H1 (cell line): Measurements from ENCODE around the gene TNFAIP8L3. TPM values are rescaled to one million over a fixed set of nuclear protein-coding genes. Genes with fewer than 3 reads are reported as not detected.

Experiments
- CTCF ChIA-PET: fragments of 300-600 bp; sonication (Branson Sonifier 250); formaldehyde crosslinking; loops from one replicate; lab custom pipeline; 2021; ENCODE audit not compliant: partially characterized antibody; lab: Charles Lee
- POLR2A ChIA-PET: fragments of 300-600 bp; sonication (Branson Sonifier 250); formaldehyde crosslinking; loops from one replicate; lab custom pipeline; 2021; ENCODE audit warnings: inconsistent platforms; ENCODE audit not compliant: partially characterized antibody; lab: Charles Lee
- DNase-seq, 2 experiments: peaks; one replicate each; pipeline versions ENCODE4 v3.0.0 to v3.0.0-alpha.2; 2010 to 2022; ENCODE audit warnings: low spot score in 2 of 2, low read depth in 1 of 2, mixed read lengths in 1 of 2
- FAIRE-seq: peaks from 2 replicates; lab custom pipeline; 2011; peaks lifted over from hg19 to GRCh38; lab: Jason Lieb, UNC
- H2AFZ ChIP-seq: 2 replicates; pipeline ENCODE4 v1.8.1; 2012; ENCODE audit warnings: low read length, inconsistent platforms
- H2AK5ac ChIP-seq: 2 replicates; pipeline ENCODE4 v1.6.1; 2013; ENCODE audit warnings: low read depth, low read length
- H2BK120ac ChIP-seq: replicated peaks from 2 replicates; pipeline ENCODE3; 2013; ENCODE audit warnings: low read depth, low read length, inconsistent platforms
- H2BK12ac ChIP-seq: 2 replicates; pipeline ENCODE4 v1.6.1; 2013; ENCODE audit warnings: low read depth, low read length
- H2BK15ac ChIP-seq: 2 replicates; pipeline ENCODE4 v1.6.1; 2013; ENCODE audit warnings: low read length
- H2BK20ac ChIP-seq: 2 replicates; pipeline ENCODE4 v1.6.1; 2013; ENCODE audit warnings: low read length
- H2BK5ac ChIP-seq: 2 replicates; pipeline ENCODE4 v1.6.1; 2013; ENCODE audit warnings: low read depth, low read length
- H3K14ac ChIP-seq: 2 replicates; pipeline ENCODE4 v1.6.1; 2013; ENCODE audit warnings: inconsistent platforms; ENCODE audit not compliant: insufficient read length
- H3K18ac ChIP-seq: 2 replicates; pipeline ENCODE4 v1.6.1; 2013; ENCODE audit warnings: low read length; ENCODE audit errors: extremely low read depth
- H3K23ac ChIP-seq: 2 replicates; pipeline ENCODE4 v1.6.1; 2013; ENCODE audit warnings: inconsistent platforms; ENCODE audit not compliant: insufficient read length
- H3K23me2 ChIP-seq: 2 replicates; pipeline ENCODE4 v1.6.1; 2013; ENCODE audit warnings: low read depth, low read length
- H3K27ac ChIP-seq: 2 replicates; pipeline ENCODE4 v1.6.1; 2011; ENCODE audit warnings: low read depth, low read length, inconsistent platforms
- H3K27me3 ChIP-seq, 4 experiments: replicated peaks in 1 of 4; 1 replicate in 1 of 4; 2 replicates in 3 of 4; pipeline versions ENCODE4 v1.6.1 to v1.8.1; 2011 to 2013; ENCODE audit warnings: low read length in 3 of 4, mild to moderate bottlenecking in 3 of 4, inconsistent platforms in 2 of 4, mixed read lengths in 2 of 4, moderate library complexity in 1 of 4; ENCODE audit not compliant: control insufficient read depth in 3 of 4, insufficient read depth in 3 of 4; ENCODE audit errors: extremely low read depth in 1 of 4
- H3K36me3 ChIP-seq, 4 experiments: 2 replicates each; pipeline versions ENCODE4 v1.6.1 to v1.8.1; 2011 to 2013; ENCODE audit warnings: mild to moderate bottlenecking in 4 of 4, low read length in 3 of 4, moderate library complexity in 2 of 4, control low read depth in 1 of 4, inconsistent platforms in 1 of 4; ENCODE audit not compliant: insufficient read depth in 4 of 4, control insufficient read depth in 2 of 4
- H3K4ac ChIP-seq: replicated peaks from 2 replicates; pipeline ENCODE3; 2013; ENCODE audit warnings: low read length, low read depth, mixed read lengths, inconsistent platforms; ENCODE audit not compliant: insufficient read length
- H3K4me1 ChIP-seq, 4 experiments: replicated peaks in 1 of 4; 1 replicate in 1 of 4; 2 replicates in 3 of 4; pipeline versions ENCODE4 v1.6.1 to v1.8.1; 2011 to 2013; ENCODE audit warnings: low read length in 3 of 4, inconsistent platforms in 2 of 4, mixed read lengths in 1 of 4; ENCODE audit not compliant: insufficient read depth in 4 of 4, control insufficient read depth in 3 of 4
- H3K4me2 ChIP-seq, 2 experiments: 2 replicates each; pipeline versions ENCODE4 v1.6.1 to v1.8.1; 2011 to 2013; ENCODE audit warnings: low read depth in 2 of 2, low read length in 2 of 2, control low read depth in 1 of 2, inconsistent platforms in 1 of 2, mild to moderate bottlenecking in 1 of 2; ENCODE audit not compliant: insufficient read depth in 1 of 2
- H3K4me3 ChIP-seq, 4 experiments: fragments of 200-600, 300-600 bp in 1 of 4; sonication (generic), shearing (Covaris generic), sonication (Bioruptor Twin) in 1 of 4; 2 replicates each; pipeline versions ENCODE4 v1.5.1 to v1.8.1; 2011 to 2016; ENCODE audit warnings: low read length in 4 of 4, low read depth in 3 of 4, control low read depth in 2 of 4, inconsistent platforms in 2 of 4, mild to moderate bottlenecking in 2 of 4, mixed read lengths in 1 of 4, moderate library complexity in 1 of 4; ENCODE audit not compliant: insufficient read depth in 2 of 4; ENCODE audit errors: extremely low read depth in 1 of 4
- H3K56ac ChIP-seq: replicated peaks from 2 replicates; pipeline ENCODE3; 2013; ENCODE audit warnings: low read depth, mild to moderate bottlenecking, mixed read lengths, low read length, inconsistent platforms; ENCODE audit not compliant: insufficient read length
- H3K79me1 ChIP-seq: 2 replicates; pipeline ENCODE4 v1.6.1; 2013; ENCODE audit warnings: low read depth, low read length, control low read depth
- H3K79me2 ChIP-seq, 2 experiments: 2 replicates each; pipeline versions ENCODE4 v1.6.1 to v1.8.1; 2012 to 2013; ENCODE audit warnings: low read length in 2 of 2, mild to moderate bottlenecking in 2 of 2, inconsistent platforms in 1 of 2; ENCODE audit not compliant: insufficient read depth in 2 of 2, control insufficient read depth in 1 of 2
- H3K9ac ChIP-seq, 4 experiments: replicated peaks in 1 of 4; 1 replicate in 1 of 4; 2 replicates in 3 of 4; pipeline versions ENCODE4 v1.6.1 to v1.8.1; 2011 to 2013; ENCODE audit warnings: low read depth in 3 of 4, low read length in 3 of 4, control low read depth in 2 of 4, mild to moderate bottlenecking in 2 of 4, moderate library complexity in 2 of 4, inconsistent platforms in 1 of 4; ENCODE audit errors: extremely low read depth in 1 of 4
- H3K9me3 ChIP-seq, 2 experiments: 2 replicates each; pipeline versions ENCODE4 v1.6.1 to v1.8.1; 2012 to 2013; ENCODE audit warnings: mild to moderate bottlenecking in 2 of 2, moderate library complexity in 2 of 2, control low read depth in 1 of 2, inconsistent platforms in 1 of 2, low read depth in 1 of 2, low read length in 1 of 2, mixed read lengths in 1 of 2; ENCODE audit not compliant: insufficient read depth in 2 of 2
- H4K20me1 ChIP-seq, 2 experiments: replicated peaks in 1 of 2; 2 replicates each; pipeline versions ENCODE3 to v1.8.1; 2011 to 2013; ENCODE audit warnings: inconsistent platforms in 2 of 2, low read length in 2 of 2, mild to moderate bottlenecking in 1 of 2; ENCODE audit not compliant: insufficient read depth in 2 of 2, control insufficient read depth in 1 of 2
- H4K5ac ChIP-seq: 2 replicates; pipeline ENCODE4 v1.6.1; 2013; ENCODE audit warnings: low read length, low read depth, mixed read lengths, inconsistent platforms; ENCODE audit not compliant: insufficient read length
- H4K8ac ChIP-seq: 2 replicates; pipeline ENCODE4 v1.8.0; 2013; ENCODE audit warnings: mild to moderate bottlenecking, moderate library complexity, low read length, inconsistent platforms; ENCODE audit not compliant: insufficient read depth; ENCODE audit errors: extremely low read depth
- H4K91ac ChIP-seq: replicated peaks from 2 replicates; pipeline ENCODE3; 2013; ENCODE audit warnings: low read length, mixed read lengths, inconsistent platforms; ENCODE audit not compliant: insufficient read length
- WGBS, 2 experiments: shearing (Covaris generic) in 1 of 2; methylation state at CpG; one replicate each; pipeline versions ENCODE4 v1.1.6 to v1.1.7; 2013 to 2015; ENCODE audit warnings: low lambda C conversion rate in 2 of 2, mixed read lengths in 2 of 2, inconsistent platforms in 1 of 2, low coverage in 1 of 2, missing lambda C conversion rate in 1 of 2; ENCODE audit not compliant: insufficient replicate concordance in 2 of 2, insufficient coverage in 1 of 2, insufficient read length in 1 of 2; ENCODE audit errors: extremely low coverage in 1 of 2, missing lambda C conversion rate in 1 of 2; 5-methylcytosine and 5-hydroxymethylcytosine counted together
- polyA plus RNA-seq, 7 experiments: library from polyadenylated mRNA; depleted of rRNA in 3 of 7; stranded (reverse) in 5 of 7; unstranded in 2 of 7; fragments of >200 nt in 5 of 7; fragments of 200-250 nt in 2 of 7; gene quantifications; 1 replicate in 5 of 7; 2 replicates in 1 of 7; 4 replicates in 1 of 7; pipeline versions ENCODE4 v1.2.1 to v1.2.3, GENCODE V29; 2011 to 2013; ENCODE audit warnings: missing spikeins in 2 of 7, mixed read lengths in 2 of 7
- total RNA-seq: library from RNA; stranded (reverse); fragmentation: NEBNext Ultra II Directional; extraction: Animal tissue kit (Norgen Biotek cat#: 25700); gene quantifications from 2 replicates; pipeline ENCODE4 v1.2.1, GENCODE V29; 2021

TNFAIP8L3 gene
- total and polyA plus RNA-seq, 2 of the 8 experiments (the other 6 are each of a cell fraction or from before 2014, with no cell fraction given), result 0.23 to 0.67 TPM

DNA sequence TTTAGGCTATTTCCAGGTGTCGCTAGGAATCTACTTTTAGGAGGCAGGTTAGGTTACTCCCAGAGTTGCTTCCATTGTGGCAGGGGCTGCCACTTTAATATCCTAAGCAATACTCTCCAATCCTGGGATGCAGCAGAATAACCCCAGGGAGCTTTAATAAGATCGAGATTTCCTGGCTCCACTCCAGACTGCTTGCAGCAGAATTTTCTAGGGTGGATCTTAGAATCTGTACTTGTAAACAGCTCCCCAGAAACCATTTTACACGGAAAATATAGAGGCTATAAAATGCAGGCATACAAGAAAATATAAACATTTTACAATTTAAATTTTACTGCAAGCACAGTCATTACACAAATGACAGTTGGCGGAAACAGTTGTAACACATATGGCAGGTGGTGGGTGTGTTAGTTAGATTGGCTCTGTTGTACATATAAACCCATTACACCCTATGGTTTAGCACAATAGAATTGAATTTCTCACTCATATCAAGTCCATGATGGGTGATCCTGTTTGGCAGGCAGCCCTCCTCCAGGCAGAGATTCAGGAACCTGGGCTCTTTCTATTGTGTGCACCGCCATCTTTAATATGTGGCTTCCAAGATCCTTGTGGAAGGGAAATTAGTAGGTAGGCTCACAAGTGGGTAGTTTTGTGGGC is 35.0 kb upstream of the TNFAIP8L3 start:
- ChIA-PET CTCF (interaction anchor here (0.7 to 1.1 kb wide), 3 partner anchors 64 to 274 kb away, joined by 3 to 5 read pairs (median 3); no protein-coding TSS in a partner anchor), POLR2A (no interaction called here)
- no peaks in the 10 kb centered on the region for H3K36me3 ChIP-seq
- no peak overlapping the region for H3K27ac ChIP-seq
- no peak for DNase-seq
- no peaks in the 10 kb centered on the region for H3K23me2 ChIP-seq
- H3K23ac ChIP-seq, result no peak overlapping the region
- peaks cover 0 to 3% (median 0%) of the 10 kb centered on the region in 4 experiments; a peak in 1 of 7 replicates for H3K4me1 ChIP-seq
- H3K9ac ChIP-seq, result no peak overlapping the region
- no peak overlapping the region for H4K91ac ChIP-seq
- no peaks in the 10 kb centered on the region for H3K27me3 ChIP-seq
- no peak overlapping the region for H4K5ac ChIP-seq
- no peak overlapping the region for H2BK20ac ChIP-seq
- no peaks in the 10 kb centered on the region for H3K79me2 ChIP-seq
- H2BK5ac ChIP-seq, result no peak overlapping the region
- H3K9me3 ChIP-seq, result no peaks in the 10 kb centered on the region
- H2AFZ ChIP-seq, result no peak overlapping the region
- 90% methylated on average over 5 of the region's 5 CpGs; no CpG with 5 or more reads in 1 of the 2 experiments for WGBS, 2 experiments
- H3K4me3 ChIP-seq, result no peak overlapping the region
- no peak overlapping the region for H3K4me2 ChIP-seq
- no peak overlapping the region for H2BK120ac ChIP-seq
- H2BK15ac ChIP-seq, result no peak overlapping the region
- H3K56ac ChIP-seq, result no peak overlapping the region
- H4K8ac ChIP-seq, result no peak overlapping the region
- no peak overlapping the region for H3K18ac ChIP-seq
- H2BK12ac ChIP-seq, result no peak overlapping the region
- no peak overlapping the region for H2AK5ac ChIP-seq
- peaks cover 0 to 2% of the 10 kb centered on the region in 2 experiments for H4K20me1 ChIP-seq
- no peak overlapping the region for H3K14ac ChIP-seq
- FAIRE-seq, result no peak
- no peaks in the 10 kb centered on the region for H3K79me1 ChIP-seq
- no peak overlapping the region for H3K4ac ChIP-seq
